Chondrocyte (in vitro differentiated cells): ENCODE data around the gene ARHGAP40. TPM values are rescaled to one million over a fixed set of nuclear protein-coding genes. Genes with fewer than 3 reads are reported as not detected.

ENCODE experiments used
- DNase-seq: peaks from one replicate; pipeline ENCODE4 v3.0.0; 2021; ENCODE audit warnings: mixed read lengths, low spot score
- H3K27ac Mint-ChIP-seq: one replicate; pipeline ENCODE4 v1.8.0; 2021; ENCODE audit warnings: mild to moderate bottlenecking, moderate library complexity, mixed read lengths; ENCODE audit not compliant: unreplicated experiment
- H3K27me3 Mint-ChIP-seq: 2 replicates; pipeline ENCODE4 v1.8.0; 2021; ENCODE audit warnings: low read depth, mixed read lengths
- H3K36me3 Mint-ChIP-seq: 2 replicates; pipeline ENCODE4 v1.8.0; 2021; ENCODE audit warnings: low read depth, mixed read lengths
- H3K4me1 Mint-ChIP-seq: 2 replicates; pipeline ENCODE4 v1.8.0; 2021; ENCODE audit warnings: low read depth, mild to moderate bottlenecking, mixed read lengths
- H3K4me3 Mint-ChIP-seq: one replicate; pipeline ENCODE4 v1.8.0; 2021; ENCODE audit warnings: mild to moderate bottlenecking, moderate library complexity, mixed read lengths; ENCODE audit not compliant: unreplicated experiment
- H3K9me3 Mint-ChIP-seq: 2 replicates; pipeline ENCODE4 v1.8.0; 2021; ENCODE audit warnings: low read depth, mixed read lengths
- CTCF ChIP-seq: fragments of 200-600 bp; sonication (generic); IDR thresholded peaks from 2 replicates; pipeline ENCODE4 v1.5.0; 2021; ENCODE audit warnings: antibody characterized with exemption, mild to moderate bottlenecking, moderate library complexity
- total RNA-seq: library from RNA; stranded (reverse); gene quantifications from 3 replicates; pipeline ENCODE4 v1.2.1, GENCODE V29; 2021

ARHGAP40 gene
- total RNA-seq, 1 donor from 2014 or later = not detected

DNA sequence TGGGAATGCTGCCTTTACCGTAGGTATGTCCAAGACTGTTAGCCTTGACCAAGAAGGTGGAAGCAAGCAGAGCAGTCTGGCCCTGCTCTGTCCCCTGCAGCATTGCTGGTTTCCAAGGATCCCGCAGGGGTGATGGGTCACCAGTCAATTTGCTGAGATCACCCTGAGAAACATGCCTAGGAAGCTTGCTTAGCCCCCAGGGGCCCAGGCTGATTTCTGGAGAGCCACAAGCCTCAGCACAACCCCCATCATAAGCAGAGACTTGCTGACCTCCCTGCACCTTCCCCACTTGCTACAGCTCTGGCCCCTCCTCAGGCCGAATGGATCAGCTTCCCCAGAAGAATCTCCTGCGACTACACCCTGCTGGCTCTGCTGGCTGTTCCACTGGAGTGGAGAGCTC lies 21.5 kb downstream of the ARHGAP40 start:
- Mint-ChIP-seq H3K27ac (no peak overlapping the region), H3K4me3 (no peak overlapping the region), H3K36me3 (no peaks in the 10 kb centered on the region), H3K9me3 (no peaks in the 10 kb centered on the region), H3K27me3 (peaks cover 24% of the 10 kb centered on the region), H3K4me1 (no peaks in the 10 kb centered on the region)
- no peak for TF ChIP-seq CTCF
- DNase-seq = no peak

- peaks cover 19% of the 10 kb centered on the region for H3K27me3 Mint-ChIP-seq
- no peak overlapping the region for H3K4me3 Mint-ChIP-seq
- no peaks in the 10 kb centered on the region for H3K9me3 Mint-ChIP-seq
- no peaks in the 10 kb centered on the region for H3K36me3 Mint-ChIP-seq
- H3K4me1 Mint-ChIP-seq = no peaks in the 10 kb centered on the region
- no peak overlapping the region for H3K27ac Mint-ChIP-seq
- DNase-seq = no peak
- TF ChIP-seq CTCF = no peak
Measured at GRCh38 chr20:38624084-38624483, 22.5 kb downstream of the ARHGAP40 start.

DNA sequence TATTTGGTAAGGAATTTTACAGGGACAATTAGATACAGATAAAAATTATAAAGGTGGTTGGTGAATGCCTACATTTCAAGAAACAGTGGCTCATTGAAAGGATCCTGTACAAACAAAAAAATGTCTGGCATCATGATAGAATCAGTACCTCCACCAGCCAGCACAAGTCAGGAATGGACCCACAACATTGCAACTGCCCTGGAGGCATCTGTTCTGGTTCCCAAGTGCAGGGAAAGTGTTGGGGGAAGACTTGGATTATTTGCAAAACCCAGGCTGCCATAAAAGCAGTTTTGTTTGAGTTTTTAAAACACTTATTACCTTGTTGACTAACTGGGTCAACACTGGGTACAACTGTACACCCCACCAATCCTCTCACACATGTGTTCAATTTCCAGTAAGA lies 24.3 kb downstream of the ARHGAP40 start:
- no peak for TF ChIP-seq CTCF
- Mint-ChIP-seq H3K36me3 (no peaks in the 10 kb centered on the region), H3K4me1 (peaks cover 5% of the 10 kb centered on the region), H3K9me3 (no peaks in the 10 kb centered on the region), H3K27me3 (peaks cover 5% of the 10 kb centered on the region), H3K4me3 (no peak overlapping the region), H3K27ac (no peak overlapping the region)
- DNase-seq = no peak

- Mint-ChIP-seq H3K9me3 (no peaks in the 10 kb centered on the region), H3K4me3 (no peak overlapping the region), H3K27ac (no peak overlapping the region), H3K27me3 (no peaks in the 10 kb centered on the region), H3K4me1 (peaks cover 12% of the 10 kb centered on the region), H3K36me3 (no peaks in the 10 kb centered on the region)
- DNase-seq = no peak
- no peak for TF ChIP-seq CTCF
Measured at GRCh38 chr20:38626921-38627659, 25.5 kb downstream of the ARHGAP40 start.

DNA sequence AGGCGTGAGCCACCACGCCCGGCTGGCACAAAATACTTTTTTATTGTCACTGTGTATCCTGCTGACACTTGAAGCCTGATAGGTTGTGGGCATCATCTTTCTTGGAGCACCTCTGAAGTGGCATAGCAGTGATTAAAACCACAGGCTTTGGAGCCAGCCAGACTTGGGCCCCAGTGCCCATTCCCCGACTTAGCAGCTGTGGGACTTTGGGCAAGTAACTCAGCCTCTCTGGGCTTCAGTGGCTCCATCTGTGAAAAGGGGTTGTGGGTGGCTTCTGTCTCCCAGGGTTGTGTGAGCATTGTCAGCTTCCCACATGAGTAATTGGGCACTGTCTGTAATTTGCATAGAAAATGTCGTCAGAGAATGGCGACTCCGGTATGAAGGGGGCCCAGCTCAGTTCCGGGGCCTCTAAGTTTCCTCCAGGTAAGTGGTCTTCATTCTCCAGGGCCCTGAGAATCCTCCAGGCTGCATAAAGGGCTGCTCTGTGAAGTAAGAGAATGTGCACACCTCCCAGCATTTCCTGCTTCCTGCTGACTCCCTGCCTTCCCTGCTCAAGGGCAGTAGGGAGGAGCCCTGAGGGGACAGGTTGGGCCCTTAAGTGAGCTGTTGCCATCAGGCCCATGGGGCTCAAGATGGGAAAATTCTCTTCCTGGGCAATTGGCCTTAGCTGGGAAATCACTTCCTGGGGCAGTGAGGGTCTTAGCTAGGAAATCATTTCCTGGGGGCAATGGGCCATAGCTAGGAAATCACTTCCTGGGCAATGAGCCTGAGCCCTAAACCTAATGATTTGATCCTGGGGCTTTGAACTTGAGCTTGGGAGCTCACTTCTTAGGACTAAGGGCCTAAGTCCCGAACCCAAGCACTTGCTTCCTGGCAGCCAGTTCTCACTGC lies 27.2 kb downstream of the ARHGAP40 start:
- Mint-ChIP-seq H3K36me3 (no peaks in the 10 kb centered on the region), H3K4me1 (peaks cover 17% of the 10 kb centered on the region), H3K4me3 (no peak overlapping the region), H3K27me3 (no peaks in the 10 kb centered on the region), H3K9me3 (no peaks in the 10 kb centered on the region), H3K27ac (no peak overlapping the region)
- DNase-seq = no peak
- TF ChIP-seq CTCF = no peak
